Karpas-422 (cell line): ENCODE data around the gene GALNT13. TPM values are rescaled to one million over a fixed set of nuclear protein-coding genes. Genes with fewer than 3 reads are reported as not detected.

ENCODE experiments used
- DNase-seq: peaks from one replicate; pipeline ENCODE4 v3.0.0-alpha.2; 2015
- H2AFZ ChIP-seq: fragments of 200-600 bp; sonication (generic); 2 replicates; pipeline ENCODE4 v1.6.1; 2014; ENCODE audit warnings: antibody characterized with exemption, low read length, mixed read lengths
- H3K27ac ChIP-seq: fragments of 200-600 bp; sonication (generic); 2 replicates; pipeline ENCODE4 v1.5.1; 2014; ENCODE audit warnings: mild to moderate bottlenecking, low read length, moderate library complexity
- H3K27me3 ChIP-seq: fragments of 200-600 bp; sonication (generic); 2 replicates; pipeline ENCODE4 v1.6.1; 2014; ENCODE audit warnings: low read length, mixed read lengths
- H3K36me3 ChIP-seq: fragments of 200-600 bp; sonication (generic); 2 replicates; pipeline ENCODE4 v1.6.1; 2014; ENCODE audit warnings: low read length, mixed read lengths; ENCODE audit not compliant: insufficient read depth
- H3K4me1 ChIP-seq: fragments of 200-600 bp; sonication (generic); 2 replicates; pipeline ENCODE4 v1.6.1; 2014; ENCODE audit warnings: mild to moderate bottlenecking, low read length, mixed read lengths
- H3K4me2 ChIP-seq: fragments of 200-600 bp; sonication (generic); 2 replicates; pipeline ENCODE4 v1.6.1; 2014; ENCODE audit warnings: low read length, low read depth, mild to moderate bottlenecking; ENCODE audit not compliant: poor library complexity, severe bottlenecking
- H3K4me3 ChIP-seq: fragments of 200-600 bp; sonication (generic); 2 replicates; pipeline ENCODE4 v1.5.1; 2014; ENCODE audit warnings: mild to moderate bottlenecking, antibody characterized with exemption, low read length, mixed read lengths
- H3K79me2 ChIP-seq: fragments of 200-600 bp; sonication (generic); 2 replicates; pipeline ENCODE4 v1.6.1; 2014; ENCODE audit warnings: mild to moderate bottlenecking, low read length, mixed read lengths
- H3K9ac ChIP-seq: fragments of 200-600 bp; sonication (generic); 2 replicates; pipeline ENCODE4 v1.6.0; 2014; ENCODE audit warnings: low read length
- H3K9me2 ChIP-seq: fragments of 200-600 bp; sonication (generic), shearing (Covaris generic); replicated peaks from 2 replicates; pipeline ENCODE4 v1.6.0; 2014; ENCODE audit warnings: mild to moderate bottlenecking, low read length, moderate library complexity; ENCODE audit not compliant: insufficient read depth
- H3K9me3 ChIP-seq: fragments of 300-700, 200-600 bp; sonication (generic); 2 replicates; pipeline ENCODE4 v1.6.1; 2014; ENCODE audit warnings: low read length, mixed read lengths
- H4K20me1 ChIP-seq: fragments of 200-600 bp; sonication (generic); 2 replicates; pipeline ENCODE4 v1.6.1; 2014; ENCODE audit warnings: mild to moderate bottlenecking, antibody characterized with exemption, low read length, low read depth; ENCODE audit not compliant: insufficient read depth
- total RNA-seq: library from RNA; depleted of rRNA; stranded (reverse); fragments of >200 nt; shearing (Covaris generic); gene quantifications from 2 replicates; pipeline ENCODE4 v1.2.3, GENCODE V29; 2014; ENCODE audit warnings: low replicate concordance

The GALNT13 gene
- total RNA-seq, 1 experiment from 2014 or later, result not detected

DNA sequence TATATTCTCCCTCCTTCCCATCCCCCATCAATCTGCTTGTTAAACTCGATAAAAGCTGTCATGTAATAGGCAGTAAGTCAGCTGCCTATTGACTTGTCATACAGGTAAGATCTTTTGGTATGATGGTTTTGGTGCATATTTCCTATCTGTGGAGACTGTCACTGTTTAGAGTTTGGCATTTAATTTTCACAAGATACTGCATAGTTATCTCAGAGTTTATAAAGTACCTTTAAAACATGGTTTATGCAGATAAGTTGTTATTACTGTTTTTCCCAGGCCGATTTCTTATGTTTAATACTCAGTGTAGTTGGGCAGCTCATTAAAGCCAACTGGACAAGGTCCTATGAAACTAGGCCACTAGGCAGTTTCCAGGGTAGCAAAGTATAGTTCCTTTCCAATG lies 222.1 kb downstream of the GALNT13 start:
- no peaks in the 10 kb centered on the region for H4K20me1 ChIP-seq
- H3K9me2 ChIP-seq, result no peaks in the 10 kb centered on the region
- H3K79me2 ChIP-seq, result no peaks in the 10 kb centered on the region
- H3K4me3 ChIP-seq, result no peak overlapping the region
- no peak overlapping the region for H2AFZ ChIP-seq
- no peak overlapping the region for H3K9ac ChIP-seq
- H3K36me3 ChIP-seq, result no peaks in the 10 kb centered on the region
- peaks cover 3% of the 10 kb centered on the region; the same call in 1 of the 2 replicates for H3K9me3 ChIP-seq
- H3K27ac ChIP-seq, result no peak overlapping the region
- no peak overlapping the region for H3K4me2 ChIP-seq
- no peaks in the 10 kb centered on the region for H3K4me1 ChIP-seq
- no peaks in the 10 kb centered on the region for H3K27me3 ChIP-seq
- DNase-seq, result no peak

DNA sequence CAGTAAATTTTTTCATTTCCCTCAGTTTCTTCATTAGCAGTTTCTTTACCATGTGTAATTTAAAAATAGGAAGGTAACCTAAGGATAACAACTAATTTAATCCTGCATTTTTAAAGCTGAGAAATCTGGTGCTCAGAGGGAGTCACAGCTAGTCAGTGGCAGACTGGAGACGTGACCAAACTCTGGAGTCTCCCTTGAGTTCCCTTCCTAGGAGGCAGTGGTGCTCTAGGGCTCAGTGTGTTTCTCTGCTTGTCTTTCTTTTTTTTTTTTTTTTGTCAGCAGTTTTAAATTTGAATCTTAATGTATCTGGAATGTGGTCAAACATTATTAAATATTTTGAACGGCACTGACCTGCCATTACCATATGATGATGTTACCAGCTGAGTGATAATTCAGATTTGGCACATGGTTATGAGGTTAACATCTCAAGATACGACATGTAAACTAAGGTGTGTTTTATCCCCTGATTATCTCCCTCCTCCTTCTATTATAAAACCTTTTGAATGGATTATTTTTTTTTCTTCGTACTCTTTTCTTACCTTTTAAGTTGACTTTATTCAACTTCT lies 226.2 kb downstream of the GALNT13 start:
- H3K79me2 ChIP-seq, result no peaks in the 10 kb centered on the region
- H3K9me3 ChIP-seq, result peaks cover 17% of the 10 kb centered on the region
- H4K20me1 ChIP-seq, result no peaks in the 10 kb centered on the region
- H3K27me3 ChIP-seq, result no peaks in the 10 kb centered on the region
- no peaks in the 10 kb centered on the region for H3K36me3 ChIP-seq
- no peak overlapping the region for H3K27ac ChIP-seq
- H3K9me2 ChIP-seq, result no peaks in the 10 kb centered on the region
- H3K9ac ChIP-seq, result no peak overlapping the region
- H3K4me3 ChIP-seq, result no peak overlapping the region
- no peak overlapping the region for H3K4me2 ChIP-seq
- DNase-seq, result no peak
- H3K4me1 ChIP-seq, result no peaks in the 10 kb centered on the region
- no peak overlapping the region for H2AFZ ChIP-seq

DNA sequence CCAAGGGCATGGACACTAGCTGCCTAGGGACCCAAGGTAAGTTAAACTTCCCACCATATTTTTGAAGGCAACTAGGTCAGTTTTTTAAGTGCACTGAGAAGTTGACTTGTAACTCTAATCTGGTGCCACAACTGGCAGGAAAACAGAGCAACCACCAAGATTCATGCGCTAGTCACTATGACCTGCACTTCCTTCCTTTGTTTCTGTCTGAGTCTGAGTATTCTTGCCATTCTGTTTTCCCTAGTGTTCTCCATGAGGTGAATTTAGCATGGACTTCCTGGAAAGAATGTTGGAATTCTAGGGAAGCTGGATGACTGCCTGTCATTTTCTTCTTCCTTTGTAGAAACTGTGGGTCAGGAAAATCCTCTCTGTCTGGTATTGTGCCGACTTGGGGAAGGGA lies 249.0 kb downstream of the GALNT13 start:
- no peaks in the 10 kb centered on the region for H3K79me2 ChIP-seq
- no peaks in the 10 kb centered on the region for H3K36me3 ChIP-seq
- H3K27me3 ChIP-seq, result no peaks in the 10 kb centered on the region
- no peak overlapping the region for H2AFZ ChIP-seq
- no peak overlapping the region for H3K27ac ChIP-seq
- no peak overlapping the region for H3K4me2 ChIP-seq
- H3K9me3 ChIP-seq, result peaks cover 33% of the 10 kb centered on the region
- no peaks in the 10 kb centered on the region for H3K9me2 ChIP-seq
- H4K20me1 ChIP-seq, result no peaks in the 10 kb centered on the region
- no peak overlapping the region for H3K4me3 ChIP-seq
- H3K4me1 ChIP-seq, result no peaks in the 10 kb centered on the region
- no peak overlapping the region for H3K9ac ChIP-seq
- DNase-seq, result no peak

DNA sequence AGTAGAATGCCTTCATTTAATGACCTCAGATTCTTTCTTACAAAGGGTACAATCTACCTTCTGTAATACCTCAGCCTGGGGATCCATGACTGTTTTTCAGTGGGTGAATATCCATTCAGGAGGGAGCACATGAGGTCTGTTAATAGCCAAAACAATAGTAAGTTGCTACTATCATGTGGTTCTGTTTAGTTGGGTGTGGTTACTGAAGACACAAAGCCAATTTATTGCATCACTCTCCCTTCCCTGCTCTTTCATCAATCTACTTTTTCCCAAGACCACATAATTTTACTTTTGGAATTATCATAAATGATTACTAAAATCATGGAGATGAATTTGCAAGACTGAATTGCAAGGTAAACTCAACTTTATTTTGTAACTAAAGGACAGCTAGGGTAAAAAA lies 254.2 kb downstream of the GALNT13 start:
- Histone ChIP-seq H3K4me3 (no peak overlapping the region), H2AFZ (no peak overlapping the region), H3K9me2 (no peaks in the 10 kb centered on the region), H3K4me2 (no peak overlapping the region), H3K9ac (no peak overlapping the region), H3K36me3 (no peaks in the 10 kb centered on the region), H4K20me1 (no peaks in the 10 kb centered on the region), H3K4me1 (no peaks in the 10 kb centered on the region), H3K9me3 (peaks cover 17% of the 10 kb centered on the region), H3K27ac (no peak overlapping the region), H3K27me3 (no peaks in the 10 kb centered on the region), H3K79me2 (no peaks in the 10 kb centered on the region)
- DNase-seq, result no peak

DNA sequence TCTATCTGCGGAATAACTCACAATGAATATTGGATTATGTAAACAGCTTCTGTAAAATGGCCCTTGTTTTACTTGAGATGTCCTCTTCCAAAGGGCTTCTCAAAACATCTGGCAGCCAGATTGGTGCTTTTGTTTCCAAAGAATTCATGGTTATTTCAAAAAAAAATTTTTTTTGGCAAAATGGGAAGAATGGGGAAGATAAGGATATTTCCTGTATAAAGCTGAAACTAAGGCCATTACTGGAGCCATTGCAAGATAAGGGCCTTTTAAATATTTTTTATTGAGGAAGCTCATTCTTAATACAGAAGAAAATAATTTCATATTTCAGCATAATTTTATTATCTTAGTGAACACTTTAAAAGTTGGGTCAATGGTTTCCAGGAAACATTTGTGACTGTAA lies 259.1 kb downstream of the GALNT13 start:
- no peaks in the 10 kb centered on the region for H3K27me3 ChIP-seq
- H3K4me3 ChIP-seq, result no peak overlapping the region
- H3K4me2 ChIP-seq, result no peak overlapping the region

DNA sequence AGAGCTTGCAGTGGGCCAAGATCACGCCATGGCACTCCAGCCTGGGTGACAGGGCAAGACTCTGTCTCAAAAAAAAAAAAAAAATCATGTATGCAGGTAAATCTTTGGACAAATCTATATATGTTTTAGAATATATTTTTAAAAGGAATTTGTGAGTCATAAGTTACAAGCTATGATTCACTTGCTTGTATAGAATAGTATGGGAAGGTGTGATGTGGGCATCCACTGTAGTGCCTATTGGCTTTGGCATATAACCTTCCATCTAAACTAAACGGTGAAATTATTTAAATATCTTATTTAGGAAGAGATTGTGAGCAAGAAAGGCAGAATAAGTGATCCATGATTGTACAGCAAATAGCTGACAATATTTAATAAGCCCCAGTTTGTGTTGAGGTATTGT lies 261.1 kb downstream of the GALNT13 start:
- H3K9ac ChIP-seq, result no peak overlapping the region
- no peak overlapping the region for H3K27ac ChIP-seq
- no peak overlapping the region for H2AFZ ChIP-seq
- H4K20me1 ChIP-seq, result no peaks in the 10 kb centered on the region
- H3K9me3 ChIP-seq, result peaks cover 11% of the 10 kb centered on the region; the same call in 1 of the 2 replicates
- no peak for DNase-seq
- no peaks in the 10 kb centered on the region for H3K79me2 ChIP-seq
- no peaks in the 10 kb centered on the region for H3K9me2 ChIP-seq
- H3K36me3 ChIP-seq, result no peaks in the 10 kb centered on the region
- H3K27me3 ChIP-seq, result no peaks in the 10 kb centered on the region
- H3K4me2 ChIP-seq, result no peak overlapping the region
- H3K4me3 ChIP-seq, result no peak overlapping the region
- H3K4me1 ChIP-seq, result no peaks in the 10 kb centered on the region

More for the DNA sequence above, 259.1 kb downstream of the GALNT13 start:
- no peaks in the 10 kb centered on the region for H3K9me2 ChIP-seq
- peaks cover 11% of the 10 kb centered on the region; the same call in 1 of the 2 replicates for H3K9me3 ChIP-seq
- no peak overlapping the region for H2AFZ ChIP-seq
- no peak overlapping the region for H3K27ac ChIP-seq
- no peaks in the 10 kb centered on the region for H4K20me1 ChIP-seq
- no peaks in the 10 kb centered on the region for H3K36me3 ChIP-seq
- no peak for DNase-seq
- no peaks in the 10 kb centered on the region for H3K79me2 ChIP-seq
- no peaks in the 10 kb centered on the region for H3K4me1 ChIP-seq
- H3K9ac ChIP-seq, result no peak overlapping the region

DNA sequence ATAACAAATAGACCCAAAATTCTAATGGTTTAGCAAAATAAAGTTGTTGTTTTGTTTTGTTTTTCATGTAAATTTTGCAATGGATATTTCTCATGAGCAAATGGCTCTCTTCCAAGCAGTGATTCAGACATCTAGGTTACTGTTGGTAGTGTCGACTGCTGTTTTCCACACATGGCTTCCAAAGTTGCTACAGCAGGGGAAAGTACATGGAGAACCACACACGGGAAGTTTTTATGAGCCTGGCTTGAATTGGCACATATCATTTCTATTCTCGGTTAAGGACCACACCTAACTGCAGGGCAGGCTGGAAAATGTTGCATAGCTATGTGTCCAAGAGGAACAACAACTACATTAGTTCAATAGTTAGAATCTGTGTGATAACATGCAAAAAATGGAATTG lies 262.1 kb downstream of the GALNT13 start:
- Histone ChIP-seq H3K79me2 (no peaks in the 10 kb centered on the region), H3K9me2 (no peaks in the 10 kb centered on the region), H4K20me1 (no peaks in the 10 kb centered on the region), H3K4me3 (no peak overlapping the region), H3K27me3 (no peaks in the 10 kb centered on the region), H3K27ac (no peak overlapping the region), H3K4me1 (no peaks in the 10 kb centered on the region), H3K4me2 (no peak overlapping the region), H3K9me3 (peaks cover 11% of the 10 kb centered on the region; the same call in 1 of the 2 replicates), H2AFZ (no peak overlapping the region), H3K9ac (no peak overlapping the region), H3K36me3 (no peaks in the 10 kb centered on the region)
- no peak for DNase-seq

DNA sequence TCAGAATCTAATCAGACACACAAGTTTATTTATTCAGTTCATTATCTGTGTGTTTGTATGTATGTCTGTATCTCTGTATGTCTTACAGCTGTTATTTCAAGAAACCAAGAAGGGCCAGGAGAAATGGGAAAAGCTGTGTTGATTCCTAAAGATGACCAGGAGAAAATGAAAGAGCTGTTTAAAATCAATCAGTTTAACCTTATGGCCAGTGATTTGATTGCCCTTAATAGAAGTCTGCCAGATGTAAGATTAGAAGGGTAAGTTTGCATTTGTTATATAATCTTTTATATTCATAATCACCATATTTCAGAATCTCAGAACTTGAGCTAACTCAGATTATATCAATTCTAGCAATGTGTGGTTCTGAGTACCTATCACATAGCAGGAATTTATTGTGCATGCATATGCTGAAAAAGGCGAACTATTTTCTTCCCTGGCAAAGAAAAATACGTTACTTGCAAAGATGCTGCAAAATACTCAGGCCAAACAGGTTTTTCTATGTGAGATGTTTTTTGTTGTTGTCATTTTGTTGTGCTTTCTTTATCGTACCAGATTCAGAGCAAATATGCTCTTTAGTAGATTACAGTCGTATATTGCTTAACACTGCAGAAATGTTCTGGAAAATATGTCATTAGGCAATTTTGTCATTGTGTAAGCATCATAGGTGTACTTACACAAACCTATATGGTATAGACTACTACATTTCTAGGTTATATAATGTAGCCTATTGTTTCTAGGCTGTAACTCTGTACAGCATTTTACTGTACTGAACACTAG lies 268.7 kb downstream of the GALNT13 start:
- Histone ChIP-seq H3K9me3 (peaks cover 10% of the 10 kb centered on the region), H3K9me2 (no peaks in the 10 kb centered on the region), H4K20me1 (no peaks in the 10 kb centered on the region), H3K9ac (no peak overlapping the region), H3K4me1 (no peaks in the 10 kb centered on the region), H3K36me3 (no peaks in the 10 kb centered on the region), H2AFZ (no peak overlapping the region), H3K4me2 (no peak overlapping the region), H3K27ac (no peak overlapping the region), H3K79me2 (no peaks in the 10 kb centered on the region), H3K27me3 (no peaks in the 10 kb centered on the region), H3K4me3 (no peak overlapping the region)
- DNase-seq, result no peak
